Tibial nerve (tissue), 4 donors: ENCODE results near the gene NUDT22.

Source experiments
- CTCF ChIP-seq, 5 experiments: fragments of 200-600 bp in 3 of 5; fragments of 450-650 bp in 2 of 5; sonication (generic) in 3 of 5; IDR thresholded peaks; one replicate each; pipeline ENCODE4 v1.5.1; 2016 to 2019; ENCODE audit warnings: antibody characterized with exemption in 5 of 5, mild to moderate bottlenecking in 3 of 5, moderate library complexity in 2 of 5
- EP300 ChIP-seq, 2 donors: sonication (generic); formaldehyde crosslinking; IDR thresholded peaks; one replicate each; pipeline ENCODE4 v1.6.1; 2017; ENCODE audit warnings: antibody characterized with exemption in 2 of 2, mild to moderate bottlenecking in 1 of 2
- POLR2A ChIP-seq, 2 donors: fragments of 450-650 bp; IDR thresholded peaks; one replicate each; pipeline ENCODE4 v1.6.1; 2017; ENCODE audit warnings: antibody characterized with exemption in 2 of 2, mild to moderate bottlenecking in 2 of 2, moderate library complexity in 2 of 2

DNA sequence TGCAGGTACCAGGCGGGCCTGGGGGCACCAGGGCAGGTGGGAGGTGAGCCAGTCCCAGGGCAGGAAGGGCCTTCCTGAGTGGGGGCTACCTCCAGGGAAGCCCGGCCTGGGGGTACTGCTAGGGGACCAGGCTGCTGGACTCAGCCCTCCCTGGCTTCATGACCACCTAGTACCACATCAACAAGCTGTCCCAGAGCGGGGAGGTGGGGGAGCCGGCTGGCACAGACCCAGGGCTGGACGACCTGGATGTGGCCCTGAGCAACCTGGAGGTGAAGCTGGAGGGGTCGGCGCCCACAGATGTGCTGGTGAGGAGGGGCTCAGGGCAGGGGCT is 6.8 kb upstream of the NUDT22 start:
- TF ChIP-seq CTCF (IDR thresholded peaks at IDR 0.05) (no peak), EP300 (IDR thresholded peaks at IDR 0.05) (no peak), POLR2A (IDR thresholded peaks at IDR 0.05) (no peak)
